ENCODE data around the gene TCEA2.

The TCEA2 gene

GRCh38 chr20:64049060-64049877, 13.7 kb upstream of the TCEA2 start, which contains the start of gene SOX18:
Gene SOX18 (minus strand): TSS chr20:64049639. CDS start chr20:64049516, 123 bp downstream.
- no peak for DNase-seq (ENCODE audit: low read depth)

DNA sequence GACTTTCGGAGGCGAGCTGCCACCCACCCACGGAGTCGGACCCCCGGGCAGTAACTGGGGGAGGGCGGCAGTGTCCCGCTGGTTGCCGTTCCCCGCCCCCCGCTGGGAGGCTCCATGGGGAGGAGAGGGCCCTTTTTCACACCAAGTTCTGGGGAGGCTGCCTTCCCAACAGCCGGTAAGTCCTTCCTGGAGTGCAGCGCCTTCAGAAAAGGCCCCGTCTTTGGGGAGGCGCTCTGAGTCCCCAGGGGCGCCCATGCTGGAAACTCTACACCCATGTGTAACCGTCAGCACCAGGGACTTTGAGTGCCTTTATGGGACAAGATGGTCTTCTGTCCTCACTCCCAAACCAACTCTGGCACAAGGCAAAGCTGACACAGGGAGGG, 13.1 kb upstream of the TCEA2 start:
- no peak for DNase-seq (ENCODE audit: low read depth)

DNA sequence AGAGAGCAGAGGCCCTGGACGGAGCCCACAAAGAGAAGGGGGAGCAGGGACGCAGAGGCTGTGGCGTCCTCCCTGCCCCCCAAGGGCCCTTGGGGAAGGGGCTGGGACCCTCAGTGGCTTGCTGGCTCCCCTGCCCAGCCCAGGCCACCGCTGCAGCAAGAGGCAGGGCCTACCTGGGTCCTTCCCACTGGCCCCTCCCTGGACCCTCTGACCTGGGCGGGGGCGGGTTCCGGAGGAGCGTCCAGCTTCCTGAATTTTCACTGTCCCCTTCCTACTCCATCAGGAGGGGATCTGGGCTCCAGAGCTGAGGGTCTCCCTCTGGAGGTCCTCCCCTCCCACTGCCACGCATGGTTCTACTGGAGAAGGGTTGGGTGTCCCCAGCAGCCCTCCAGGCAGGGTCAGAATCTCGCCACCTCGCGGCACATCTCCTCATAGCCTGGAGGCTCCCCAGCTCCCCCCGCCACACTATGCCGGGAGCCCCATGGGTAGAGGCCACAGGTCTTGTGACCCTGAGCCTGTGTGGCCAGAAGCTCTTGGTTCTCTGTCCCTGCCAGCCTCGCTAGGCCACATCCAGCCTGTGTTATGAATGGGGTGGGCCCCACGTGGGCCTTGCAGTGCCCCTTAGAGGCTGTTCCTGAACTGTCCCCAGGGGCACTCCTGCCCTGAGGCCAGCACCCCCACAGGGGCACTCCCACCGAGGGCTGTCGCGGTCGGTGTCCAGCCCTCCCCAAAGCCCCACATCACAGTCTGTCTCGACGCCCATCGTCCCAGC, 12.6 kb upstream of the TCEA2 start:
- DNase-seq (ENCODE audit: low read depth) = no peak

DNA sequence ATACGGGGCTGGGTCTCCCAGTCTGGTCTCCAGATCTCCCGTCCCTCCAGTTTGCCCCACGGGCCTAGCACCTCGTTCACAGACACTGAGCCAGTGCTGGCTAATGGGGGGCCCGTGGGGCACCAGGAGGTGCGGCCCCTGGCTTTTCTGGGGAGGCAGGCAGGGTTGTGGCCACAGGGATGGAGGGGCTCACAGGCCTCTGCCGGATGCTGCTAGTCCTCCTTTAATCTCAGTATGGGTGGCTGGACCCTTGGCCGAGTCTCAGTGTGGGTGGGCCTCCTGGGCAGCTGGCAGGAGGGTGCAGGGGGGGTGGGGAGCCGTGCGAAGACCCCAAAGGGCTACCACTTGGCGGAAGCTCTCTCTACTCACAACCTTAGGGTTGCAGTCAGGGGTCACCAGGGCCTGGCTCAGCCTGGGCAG, 12.0 kb upstream of the TCEA2 start:
- DNase-seq (ENCODE audit: low read depth) = no peak

DNA sequence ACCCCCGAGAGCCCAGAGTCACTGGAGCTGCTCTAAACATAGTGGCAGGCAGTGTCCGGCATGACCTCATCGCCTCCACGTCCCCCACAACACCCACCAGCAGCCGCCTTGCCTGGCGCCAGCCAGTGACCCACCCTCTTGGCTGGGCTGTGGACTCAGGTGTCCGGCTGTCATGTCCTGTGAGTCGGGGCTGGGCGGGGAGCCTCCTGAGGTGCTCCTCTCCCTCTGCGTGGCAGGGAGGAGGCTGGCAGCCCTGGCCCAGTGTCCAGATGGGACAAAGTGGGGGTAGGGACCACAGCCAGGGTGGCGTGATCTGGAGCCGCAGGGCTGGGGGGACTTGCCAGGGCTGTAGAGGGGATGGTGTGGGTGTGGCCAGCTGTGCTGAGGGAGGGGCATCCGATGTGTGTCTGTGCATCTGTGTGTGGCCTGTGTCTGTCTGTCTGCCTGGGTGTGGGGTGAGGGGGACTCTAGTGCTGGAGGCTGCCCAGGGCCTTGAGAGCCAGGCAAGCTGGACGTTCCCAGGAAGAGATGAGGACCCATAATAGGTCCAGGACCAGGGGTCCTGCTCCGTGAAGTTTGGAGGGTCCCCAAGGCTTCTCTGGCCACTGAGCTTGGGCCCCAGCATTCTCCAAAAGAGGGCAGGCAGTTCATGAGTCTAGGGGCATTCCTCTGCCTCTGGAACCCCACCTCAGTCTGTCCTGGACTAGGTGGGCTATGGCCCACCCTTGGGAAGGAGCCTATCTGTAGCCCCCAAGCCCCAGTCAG, 11.3 kb upstream of the TCEA2 start:
- DNase-seq (ENCODE audit: low read depth) = no peak

DNA sequence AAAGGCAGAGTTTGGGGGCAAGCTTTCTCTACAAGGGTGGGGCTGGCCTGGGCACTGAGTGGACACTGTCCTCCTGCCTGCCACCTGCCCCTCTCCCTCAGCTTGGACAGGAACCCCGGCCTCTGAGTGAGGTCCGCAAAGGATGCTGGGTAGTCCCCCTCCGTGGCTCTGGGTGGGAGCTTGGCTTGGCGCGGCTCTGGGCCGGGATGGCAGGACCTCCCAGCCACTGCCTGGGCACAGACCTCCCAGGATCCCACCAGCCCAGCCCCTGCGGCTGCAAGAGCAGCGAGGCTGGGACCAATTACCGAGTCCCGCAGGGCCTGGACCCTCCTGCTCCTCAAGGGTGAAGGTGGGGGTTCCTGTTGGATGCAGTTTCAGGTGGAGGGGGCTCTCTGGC, 10.7 kb upstream of the TCEA2 start:
- DNase-seq (ENCODE audit: low read depth) = no peak

DNA sequence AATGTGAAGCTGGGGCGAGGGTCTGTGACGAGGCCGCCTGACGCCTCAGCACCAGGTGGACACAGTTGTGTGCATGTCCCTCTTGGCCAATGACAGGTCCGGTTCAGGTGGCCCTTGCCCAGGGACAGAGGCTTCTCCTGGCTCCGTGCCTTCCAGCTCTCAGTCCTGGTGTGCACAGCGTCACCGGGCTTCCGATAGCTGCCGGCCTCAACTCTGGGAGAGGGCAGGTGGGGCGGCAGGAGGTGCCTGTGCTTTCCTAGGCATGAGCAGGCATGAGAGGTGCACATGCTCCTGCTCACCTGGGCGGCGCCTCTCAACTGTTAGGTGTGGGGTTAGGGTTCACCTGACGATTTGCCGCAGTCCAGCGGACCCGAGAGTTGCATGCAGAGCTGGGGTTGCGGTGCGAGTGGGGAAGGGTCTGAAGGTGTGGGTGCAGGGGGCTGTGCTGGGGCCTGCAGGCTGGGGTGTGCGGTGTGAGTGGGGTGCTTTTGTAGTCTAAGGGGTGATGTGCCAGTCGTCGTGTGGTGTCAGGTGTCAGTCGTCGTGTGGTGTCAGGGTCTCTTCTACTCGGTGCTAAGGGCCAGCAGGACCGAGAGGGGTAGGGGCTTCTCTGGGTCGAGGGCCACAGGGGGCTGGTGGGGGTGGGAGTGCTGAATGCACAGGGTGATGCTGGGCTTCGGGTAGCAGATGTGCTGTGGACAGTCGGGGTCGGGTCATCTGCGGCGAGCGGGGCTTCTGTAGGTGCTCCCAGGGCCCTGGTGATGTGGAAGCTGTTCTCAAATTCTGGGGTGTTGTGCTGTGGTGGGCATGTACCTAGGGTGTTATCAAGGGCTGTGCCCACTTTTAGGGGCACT, 9.8 kb upstream of the TCEA2 start:
- no peak for DNase-seq (ENCODE audit: low read depth)

DNA sequence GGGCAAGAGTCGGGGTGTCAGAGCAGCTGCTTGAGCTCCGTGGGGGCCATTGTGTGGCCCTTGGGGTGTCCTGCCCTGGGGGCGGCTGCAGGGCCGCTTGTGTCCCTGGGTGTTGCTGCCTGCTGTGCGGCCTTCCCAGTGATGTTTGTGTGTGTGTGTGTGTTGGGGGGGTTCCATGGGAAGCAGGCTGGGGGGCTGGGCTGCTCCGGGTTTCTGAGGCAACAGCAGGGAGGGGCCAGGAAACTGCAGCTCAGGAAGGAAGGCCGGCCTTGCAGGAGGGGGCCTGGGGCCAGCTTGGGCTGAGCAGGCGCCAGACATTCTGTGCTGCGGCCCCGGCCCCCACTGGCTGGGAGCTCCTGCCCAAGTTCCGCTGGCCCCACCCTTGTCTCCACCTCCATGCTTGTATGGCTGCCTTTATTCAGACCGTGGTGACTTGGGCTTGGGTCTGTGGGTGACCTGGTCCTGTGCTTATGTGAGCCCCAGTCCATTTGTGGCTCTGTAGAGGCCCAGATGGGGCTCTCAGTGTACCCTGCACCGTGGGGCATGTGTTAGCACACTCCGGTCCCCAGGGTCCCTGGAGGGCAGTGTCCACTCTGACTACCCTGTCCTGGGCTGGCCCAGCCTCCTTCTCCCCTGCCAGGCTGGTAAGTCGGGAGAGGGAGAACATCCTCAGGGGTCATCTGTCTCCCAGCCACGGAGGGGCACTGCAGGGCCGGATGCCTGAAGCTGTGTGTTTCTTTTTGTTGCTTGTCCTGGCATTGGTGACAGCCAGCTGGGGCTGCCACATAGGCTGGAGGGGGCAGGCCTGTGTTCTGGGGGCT, 8.9 kb upstream of the TCEA2 start:
- DNase-seq (ENCODE audit: low read depth) = no peak

- DNase-seq (ENCODE audit: low read depth) = no peak
Observed at GRCh38 chr20:64055396-64055892, 7.6 kb upstream of the TCEA2 start.

- no peak for DNase-seq (ENCODE audit: low read depth)
Observed at GRCh38 chr20:64055893-64056638, 6.9 kb upstream of the TCEA2 start.

DNA sequence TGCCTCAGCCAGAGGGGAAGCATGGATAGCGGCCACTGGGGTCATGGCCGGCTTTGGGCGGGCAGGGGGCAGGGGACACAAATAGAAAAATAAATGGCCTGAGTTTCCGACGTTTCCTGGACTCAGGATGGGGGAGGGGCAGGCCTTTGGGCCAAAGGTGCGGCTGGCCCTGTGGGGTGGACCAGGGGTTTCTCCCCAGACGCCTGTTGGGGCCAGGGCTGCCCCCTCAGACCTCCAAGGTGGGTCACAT, 6.4 kb upstream of the TCEA2 start:
- no peak for DNase-seq (ENCODE audit: low read depth)

GRCh38 chr20:64056889-64057627, 5.9 kb upstream of the TCEA2 start:
- DNase-seq (ENCODE audit: low read depth) = no peak

GRCh38 chr20:64057628-64058498, 5.1 kb upstream of the TCEA2 start:
- DNase-seq (ENCODE audit: low read depth) = no peak

DNA sequence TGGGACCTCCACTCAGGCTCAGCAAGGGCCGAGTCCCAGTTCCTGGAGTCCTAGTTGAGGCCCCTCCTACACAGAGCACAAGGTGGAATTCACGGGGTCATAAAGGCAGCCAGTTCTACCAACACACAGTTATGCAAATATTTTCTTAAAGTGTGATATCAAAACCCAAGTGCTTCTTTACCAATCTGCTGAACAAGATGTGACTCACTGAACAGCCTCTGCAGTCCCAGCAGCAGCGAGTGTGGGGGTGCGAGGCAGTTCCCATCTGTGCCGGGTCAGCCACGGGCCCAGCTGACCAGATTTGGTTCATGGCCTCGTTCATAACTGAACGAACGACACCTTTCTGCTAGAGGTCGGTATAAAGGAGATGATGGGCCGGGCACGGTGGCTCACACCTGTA, 4.5 kb upstream of the TCEA2 start:
- no peak for DNase-seq (ENCODE audit: low read depth)

- DNase-seq (ENCODE audit: low read depth) = no peak
Observed at GRCh38 chr20:64062276-64062595, 762 bp upstream of the TCEA2 start.

DNA sequence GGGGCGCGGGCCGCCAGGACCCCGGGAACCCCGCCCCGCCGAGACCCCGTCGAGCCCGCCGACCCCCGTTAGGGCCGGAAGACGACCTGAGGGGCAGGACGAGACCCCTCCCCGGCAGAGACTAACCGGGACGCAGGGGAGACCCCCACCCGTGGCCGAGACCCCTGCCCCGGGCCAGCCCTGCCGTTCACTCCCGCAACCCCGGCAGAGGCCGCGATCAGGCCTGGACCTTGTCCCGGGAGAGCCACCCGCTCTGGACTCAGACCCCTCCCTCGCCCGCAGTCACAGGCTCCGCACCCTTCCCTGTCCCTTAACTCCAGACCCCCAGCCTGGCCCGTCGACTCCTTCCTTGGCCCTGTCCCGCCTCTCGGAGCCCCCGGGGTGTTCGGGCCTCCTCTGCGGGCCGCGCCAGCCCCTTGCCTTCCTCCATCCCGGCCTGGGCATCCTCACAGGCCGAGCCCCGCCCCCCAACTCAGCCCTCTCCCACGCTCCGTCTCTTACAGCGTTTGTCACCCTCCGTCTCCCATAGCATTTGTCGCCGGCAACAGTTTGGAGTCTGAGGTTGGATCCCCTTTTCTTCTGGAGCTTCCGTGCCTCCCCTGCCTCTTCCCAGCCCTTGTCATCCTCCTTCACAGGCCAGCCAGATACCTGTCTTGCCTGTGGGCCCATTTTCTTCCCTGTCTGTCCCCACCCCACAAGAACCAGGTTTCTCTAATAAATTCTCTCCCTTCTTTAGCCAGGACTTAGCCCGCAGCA, 569 bp downstream of the TCEA2 start:
- no peak for DNase-seq (ENCODE audit: low read depth)

DNA sequence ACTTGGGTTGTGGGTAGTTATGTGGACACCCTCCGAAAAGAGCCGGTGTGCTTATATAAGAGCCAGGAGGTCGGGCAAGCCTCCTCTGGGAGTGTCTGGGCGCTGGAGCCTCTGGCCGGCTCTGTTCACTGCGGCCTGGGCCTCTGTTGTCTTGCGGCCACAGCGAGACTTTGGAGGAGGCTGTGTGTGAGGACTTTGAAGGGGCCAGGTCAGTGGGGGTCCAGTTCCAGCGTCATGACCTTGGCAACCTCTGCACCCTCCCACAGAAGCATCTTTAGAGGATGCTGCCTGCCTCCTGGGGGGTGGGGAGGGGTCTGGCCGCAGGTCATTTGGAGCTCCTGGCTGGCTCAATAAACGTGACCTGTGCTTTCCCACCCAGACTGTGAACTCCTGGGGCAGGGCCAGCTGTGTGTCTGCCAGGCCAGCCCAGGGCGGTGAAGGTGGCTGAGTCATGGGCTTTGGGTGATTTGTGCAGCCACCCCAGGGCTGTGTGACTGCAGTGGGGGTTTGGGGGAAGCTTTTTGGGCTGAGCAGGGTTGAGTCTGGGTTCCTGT, 1.2 kb downstream of the TCEA2 start:
- DNase-seq (ENCODE audit: low read depth) = no peak
